ENCODE measurements around the gene SRPRB.

The SRPRB gene

GRCh38 chr3:133833880-133834620 lies 28.4 kb downstream of the SRPRB start:
- Histone ChIP-seq H3K27me3 (replicated peaks; ENCODE audit: control insufficient read depth, insufficient read depth, low read length) (peaks cover 2% of the 10 kb centered on the region), H3K4me3 (replicated peaks; ENCODE audit: low read depth, low read length) (no peak overlapping the region), H3K36me3 (ENCODE audit: control insufficient read depth, insufficient read depth, low read length) (no peaks in the 10 kb centered on the region)
- TF ChIP-seq, protein P1, sequence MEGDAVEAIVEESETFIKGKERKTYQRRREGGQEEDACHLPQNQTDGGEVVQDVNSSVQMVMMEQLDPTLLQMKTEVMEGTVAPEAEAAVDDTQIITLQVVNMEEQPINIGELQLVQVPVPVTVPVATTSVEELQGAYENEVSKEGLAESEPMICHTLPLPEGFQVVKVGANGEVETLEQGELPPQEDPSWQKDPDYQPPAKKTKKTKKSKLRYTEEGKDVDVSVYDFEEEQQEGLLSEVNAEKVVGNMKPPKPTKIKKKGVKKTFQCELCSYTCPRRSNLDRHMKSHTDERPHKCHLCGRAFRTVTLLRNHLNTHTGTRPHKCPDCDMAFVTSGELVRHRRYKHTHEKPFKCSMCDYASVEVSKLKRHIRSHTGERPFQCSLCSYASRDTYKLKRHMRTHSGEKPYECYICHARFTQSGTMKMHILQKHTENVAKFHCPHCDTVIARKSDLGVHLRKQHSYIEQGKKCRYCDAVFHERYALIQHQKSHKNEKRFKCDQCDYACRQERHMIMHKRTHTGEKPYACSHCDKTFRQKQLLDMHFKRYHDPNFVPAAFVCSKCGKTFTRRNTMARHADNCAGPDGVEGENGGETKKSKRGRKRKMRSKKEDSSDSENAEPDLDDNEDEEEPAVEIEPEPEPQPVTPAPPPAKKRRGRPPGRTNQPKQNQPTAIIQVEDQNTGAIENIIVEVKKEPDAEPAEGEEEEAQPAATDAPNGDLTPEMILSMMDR (IDR thresholded peaks at IDR 0.05; ENCODE audit: insufficient read depth, low read length, poor library complexity, severe bottlenecking): no peak
- no peak for DNase-seq (ENCODE audit: extremely low read depth, insufficient read length)

DNA sequence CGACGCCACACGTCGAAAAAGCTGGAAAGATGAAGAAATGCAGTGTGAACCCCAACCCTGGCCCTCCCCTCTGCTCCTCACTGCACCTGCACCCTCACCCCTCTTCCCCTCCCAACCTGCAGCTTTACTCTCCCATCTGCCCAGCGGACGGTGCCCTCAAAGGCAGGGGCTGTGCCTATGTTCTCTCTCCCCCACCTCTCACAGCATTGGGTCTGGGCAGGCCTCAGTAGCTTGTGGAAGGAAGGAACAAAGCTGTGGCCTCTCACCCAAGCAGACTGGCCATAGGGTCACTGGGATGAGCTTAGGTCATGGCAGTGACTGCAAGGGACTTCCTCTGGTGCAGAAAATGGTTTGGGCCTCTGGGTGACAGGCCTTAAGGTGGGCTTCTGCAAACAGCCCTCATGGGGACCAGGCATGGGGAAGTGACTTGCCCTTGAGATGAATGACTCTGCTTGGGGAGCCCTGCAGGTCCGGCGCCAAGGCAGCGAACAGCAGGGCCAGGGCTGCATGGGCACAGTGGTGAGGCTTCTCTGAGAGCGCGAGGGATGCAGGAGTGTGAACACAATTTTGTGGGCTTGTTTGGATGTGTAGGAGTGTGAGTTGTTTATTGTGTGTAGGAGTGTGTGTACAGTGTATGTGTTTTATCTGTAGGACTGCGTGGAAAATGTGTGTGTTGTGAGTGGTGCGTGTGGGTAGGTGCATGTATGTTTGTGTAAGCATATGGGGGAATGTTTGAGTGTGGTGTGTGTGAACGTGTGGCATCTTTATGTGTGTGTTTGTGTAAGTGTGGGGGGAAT lies 29.2 kb downstream of the SRPRB start:
- Histone ChIP-seq H3K36me3 (ENCODE audit: control insufficient read depth, insufficient read depth, low read length) (no peaks in the 10 kb centered on the region), H3K27me3 (replicated peaks; ENCODE audit: control insufficient read depth, insufficient read depth, low read length) (peaks cover 2% of the 10 kb centered on the region), H3K4me3 (replicated peaks; ENCODE audit: low read depth, low read length) (no peak overlapping the region)
- no peak for DNase-seq (ENCODE audit: extremely low read depth, insufficient read length)
- TF ChIP-seq, protein P1 (IDR thresholded peaks at IDR 0.05; ENCODE audit: insufficient read depth, low read length, poor library complexity, severe bottlenecking): no peak

GRCh38 chr3:133835418-133835743 lies 29.8 kb downstream of the SRPRB start:
- H3K4me3 ChIP-seq (replicated peaks; ENCODE audit: low read depth, low read length): no peak overlapping the region
- TF ChIP-seq, protein P1 (IDR thresholded peaks at IDR 0.05; ENCODE audit: insufficient read depth, low read length, poor library complexity, severe bottlenecking): no peak
- DNase-seq (ENCODE audit: extremely low read depth, insufficient read length): no peak
- no peaks in the 10 kb centered on the region for H3K36me3 ChIP-seq (ENCODE audit: control insufficient read depth, insufficient read depth, low read length)
- peaks cover 2% of the 10 kb centered on the region for H3K27me3 ChIP-seq (replicated peaks; ENCODE audit: control insufficient read depth, insufficient read depth, low read length)

DNA sequence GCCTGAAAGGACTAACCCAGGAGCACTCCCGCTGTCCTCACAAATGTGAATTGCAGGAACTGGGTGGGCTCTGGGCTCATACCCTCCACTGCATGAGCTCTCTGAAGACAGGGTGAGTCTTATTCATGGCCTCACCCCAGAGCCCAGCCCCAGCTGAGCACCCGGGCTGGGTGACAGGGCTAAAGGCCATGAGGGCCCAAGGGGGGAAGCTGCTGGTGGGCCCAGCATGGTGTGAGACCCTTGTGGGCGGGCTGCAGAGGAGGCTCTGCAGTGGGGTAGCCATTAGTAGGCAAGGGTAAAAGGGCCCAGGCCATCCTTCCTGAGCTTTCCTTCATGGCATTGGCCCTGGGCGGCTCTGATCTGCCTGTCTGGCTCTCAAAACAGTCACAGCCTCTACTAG lies 30.3 kb downstream of the SRPRB start:
- TF ChIP-seq, protein P1 (IDR thresholded peaks at IDR 0.05; ENCODE audit: insufficient read depth, low read length, poor library complexity, severe bottlenecking): no peak
- DNase-seq (ENCODE audit: extremely low read depth, insufficient read length): no peak
- Histone ChIP-seq H3K36me3 (ENCODE audit: control insufficient read depth, insufficient read depth, low read length) (no peaks in the 10 kb centered on the region), H3K27me3 (replicated peaks; ENCODE audit: control insufficient read depth, insufficient read depth, low read length) (peaks cover 2% of the 10 kb centered on the region), H3K4me3 (replicated peaks; ENCODE audit: low read depth, low read length) (no peak overlapping the region)

GRCh38 chr3:133836497-133837158 lies 31.0 kb downstream of the SRPRB start:
- H3K36me3 ChIP-seq (ENCODE audit: control insufficient read depth, insufficient read depth, low read length): no peaks in the 10 kb centered on the region
- peaks cover 2% of the 10 kb centered on the region for H3K27me3 ChIP-seq (replicated peaks; ENCODE audit: control insufficient read depth, insufficient read depth, low read length)
- H3K4me3 ChIP-seq (replicated peaks; ENCODE audit: low read depth, low read length): no peak overlapping the region
- TF ChIP-seq, protein P1 (IDR thresholded peaks at IDR 0.05; ENCODE audit: insufficient read depth, low read length, poor library complexity, severe bottlenecking): no peak
- no peak for DNase-seq (ENCODE audit: extremely low read depth, insufficient read length)
